Activated effector memory CD4-positive, alpha-beta T cell treated with Interleukin-2 at 50 U/mL for 16 hours (primary cell): Measurements from ENCODE around the gene TANGO2.
A peak's percentile ranks its signal among the peaks of the same experiment; 100 is the strongest.

Source experiments
- DNase-seq: peaks from one replicate; pipeline ENCODE4 v3.0.0-alpha.2; 2020

Gene TANGO2

DNA sequence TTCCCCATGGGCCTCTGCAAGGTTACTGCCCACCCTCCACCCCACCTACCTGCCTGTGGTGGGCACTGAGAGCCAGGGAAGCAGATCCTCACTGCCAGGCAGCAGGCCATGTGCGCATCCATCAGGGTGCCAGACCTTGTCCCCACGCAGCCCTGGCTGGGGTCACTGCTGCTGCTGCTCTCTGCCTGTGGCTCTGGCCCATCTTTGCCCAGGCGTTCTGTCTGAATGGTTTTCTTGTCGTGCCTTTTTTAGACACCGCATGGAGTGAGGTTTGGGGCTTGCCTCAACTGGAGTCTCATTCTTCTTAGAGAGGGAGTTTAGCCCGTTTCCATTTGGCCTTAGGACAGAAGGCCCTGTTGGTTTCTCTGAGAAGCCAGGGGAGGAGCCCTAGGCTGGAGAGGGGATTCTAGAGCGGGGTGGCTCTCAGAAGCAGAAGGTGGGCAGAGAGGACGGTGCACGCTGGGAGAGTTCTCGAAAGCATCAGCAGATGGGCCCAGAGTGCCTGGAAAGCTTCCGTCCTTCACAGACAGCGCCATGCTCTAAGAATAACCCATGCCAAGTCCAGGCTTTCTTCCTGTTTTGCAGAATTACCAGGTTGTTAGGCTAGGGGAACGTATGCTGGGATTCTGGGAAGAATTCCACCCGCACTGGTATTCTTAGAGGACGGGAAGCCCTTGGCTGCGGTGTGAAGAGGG is 8.1 kb downstream of the TANGO2 start:
- DNase-seq: no peak

DNA sequence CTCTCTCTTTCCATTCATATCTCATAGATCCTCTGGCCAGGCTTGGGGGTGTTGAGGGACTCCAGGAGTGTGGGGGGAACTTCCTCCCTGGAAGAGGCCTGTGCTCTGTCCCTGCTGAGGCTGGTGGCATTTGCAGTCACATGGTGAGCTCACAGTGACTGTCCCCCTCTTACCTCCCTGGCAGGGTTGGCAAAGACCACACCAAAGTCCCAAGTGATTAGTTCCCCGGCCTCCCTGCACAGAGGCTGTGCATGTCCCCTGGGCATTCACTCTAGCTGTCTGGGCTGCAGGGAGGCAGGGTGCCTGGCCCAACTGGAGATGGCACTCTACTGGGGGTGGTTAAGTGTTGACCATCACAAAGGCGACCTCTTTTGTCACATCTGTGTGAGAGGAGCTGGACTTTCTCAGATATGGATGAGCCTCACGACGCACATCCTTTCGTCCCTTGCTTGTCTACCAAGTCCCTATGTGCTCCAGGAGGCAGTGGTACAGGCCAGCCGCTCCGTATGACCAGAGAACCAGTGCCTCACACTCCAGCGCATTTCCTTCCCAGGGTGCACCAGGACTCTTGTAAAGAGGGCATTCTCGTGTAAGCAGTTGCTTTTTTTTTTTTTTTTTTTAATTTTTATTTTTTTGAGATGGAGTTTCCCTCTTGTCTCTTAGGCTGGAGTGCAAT is 8.8 kb downstream of the TANGO2 start:
- DNase-seq: no peak

DNA sequence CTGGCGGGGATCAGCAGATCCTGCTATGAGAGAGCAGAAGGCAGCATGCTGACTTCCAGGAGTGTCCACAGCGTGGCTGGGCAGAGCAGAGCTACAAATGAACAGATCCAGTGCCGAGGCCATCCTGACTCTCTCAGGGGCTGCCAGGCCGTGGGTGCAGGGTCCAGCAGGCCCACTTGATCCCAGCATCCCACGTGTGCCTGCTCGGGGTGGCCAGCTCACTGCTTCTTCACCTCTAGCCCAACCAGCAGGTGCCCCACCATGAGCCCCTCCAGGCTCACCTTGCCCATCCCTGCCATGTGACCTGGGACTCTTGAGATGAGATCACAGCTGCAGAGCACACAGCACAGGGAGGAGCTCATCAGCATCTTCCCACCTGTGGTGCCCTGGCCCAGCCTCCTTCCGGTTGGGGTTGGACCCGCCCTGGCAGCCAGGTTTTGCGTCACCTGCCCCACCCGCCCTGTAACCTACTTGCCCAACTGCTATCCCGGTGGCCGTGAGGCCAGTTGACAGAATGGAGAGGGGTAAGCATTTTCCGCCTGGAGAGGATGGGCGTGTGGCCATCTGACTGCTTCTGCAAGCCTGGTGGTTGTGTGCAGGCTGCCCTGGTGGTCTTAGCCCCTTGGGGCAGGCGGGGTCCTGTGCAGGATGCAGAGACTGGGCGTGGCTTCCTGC is 11.0 kb downstream of the TANGO2 start:
- peak; percentile 53 for DNase-seq

DNA sequence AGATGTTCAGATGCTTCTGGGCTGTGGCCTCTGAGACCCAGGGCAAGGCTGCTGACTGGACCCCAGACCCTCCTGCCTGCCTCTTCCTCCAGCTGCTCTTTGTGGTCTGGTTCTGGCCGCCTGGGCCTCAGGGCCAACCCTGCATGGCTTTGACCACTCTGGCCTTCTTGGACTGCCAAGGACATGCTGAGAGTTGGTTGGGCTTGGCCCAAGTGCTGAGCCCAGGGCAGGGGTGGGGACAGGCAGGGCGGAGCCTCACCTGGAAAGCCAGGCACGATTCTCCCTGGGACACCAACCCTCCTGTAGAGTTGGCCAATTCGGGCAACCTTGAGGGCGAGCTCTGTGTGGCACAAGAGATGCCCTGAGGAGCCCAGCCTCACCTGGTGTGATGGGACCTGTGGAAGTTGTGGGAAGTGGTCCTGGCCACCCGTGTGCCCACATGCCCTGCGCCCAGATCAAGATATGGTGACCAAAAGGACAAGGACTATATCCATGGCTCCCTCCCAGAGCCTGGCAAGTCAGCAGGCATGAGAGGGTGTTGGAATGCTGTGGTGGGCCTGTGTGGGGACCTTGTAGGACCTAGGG is 11.6 kb downstream of the TANGO2 start:
- no peak for DNase-seq

DNA sequence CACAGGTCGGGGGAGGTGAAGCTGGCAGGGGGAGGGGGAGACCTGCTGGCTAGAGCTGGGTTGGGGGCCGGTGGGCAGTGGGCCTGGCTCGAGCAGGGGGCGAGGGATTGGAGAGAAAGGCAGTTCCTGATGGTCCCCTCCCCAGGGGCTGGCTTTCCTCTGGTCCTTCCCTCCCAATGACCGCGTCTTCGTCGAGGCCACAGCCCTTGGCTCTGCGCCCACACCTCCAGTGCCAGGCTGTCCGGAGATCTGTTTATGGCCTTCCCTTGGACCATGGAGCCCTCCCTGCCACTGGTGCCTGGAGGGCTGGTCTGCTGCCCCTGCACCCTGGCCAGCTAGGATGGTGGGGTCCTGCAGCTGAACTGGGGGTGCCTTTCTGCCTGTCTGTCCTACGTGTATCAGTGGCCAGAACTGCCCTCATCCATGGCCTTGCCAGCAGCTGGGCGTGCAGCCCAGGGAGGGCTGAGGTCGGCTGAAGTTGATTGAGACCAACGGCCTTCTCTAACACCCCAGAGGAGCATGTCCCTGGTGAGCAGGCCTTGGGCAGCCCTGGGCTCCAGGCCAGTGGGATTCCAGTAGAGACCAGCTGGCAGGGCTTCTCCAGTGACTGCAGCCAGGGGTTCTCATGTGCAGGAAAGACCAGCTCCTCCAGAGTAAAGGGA is 12.3 kb downstream of the TANGO2 start:
- no peak for DNase-seq

DNA sequence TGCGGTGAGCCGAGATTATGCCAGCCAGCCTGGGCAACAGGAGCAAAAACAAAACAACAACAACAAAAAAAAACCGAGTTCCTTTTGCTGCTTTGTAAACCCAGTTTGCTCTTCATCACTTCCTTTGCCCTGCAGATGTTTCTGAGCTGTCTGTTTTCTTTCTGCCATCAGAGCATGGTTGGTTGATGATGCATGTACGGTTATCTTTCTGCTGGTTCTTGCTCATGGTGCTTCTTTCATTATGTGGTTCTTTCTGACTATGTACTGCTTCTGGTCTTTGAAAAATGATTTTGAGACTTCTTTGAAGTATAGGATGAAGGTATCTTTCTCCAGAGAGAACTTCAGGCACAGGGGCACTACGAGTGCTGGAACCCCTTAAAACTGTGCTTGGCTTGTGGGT is 13.2 kb downstream of the TANGO2 start:
- DNase-seq: no peak

DNA sequence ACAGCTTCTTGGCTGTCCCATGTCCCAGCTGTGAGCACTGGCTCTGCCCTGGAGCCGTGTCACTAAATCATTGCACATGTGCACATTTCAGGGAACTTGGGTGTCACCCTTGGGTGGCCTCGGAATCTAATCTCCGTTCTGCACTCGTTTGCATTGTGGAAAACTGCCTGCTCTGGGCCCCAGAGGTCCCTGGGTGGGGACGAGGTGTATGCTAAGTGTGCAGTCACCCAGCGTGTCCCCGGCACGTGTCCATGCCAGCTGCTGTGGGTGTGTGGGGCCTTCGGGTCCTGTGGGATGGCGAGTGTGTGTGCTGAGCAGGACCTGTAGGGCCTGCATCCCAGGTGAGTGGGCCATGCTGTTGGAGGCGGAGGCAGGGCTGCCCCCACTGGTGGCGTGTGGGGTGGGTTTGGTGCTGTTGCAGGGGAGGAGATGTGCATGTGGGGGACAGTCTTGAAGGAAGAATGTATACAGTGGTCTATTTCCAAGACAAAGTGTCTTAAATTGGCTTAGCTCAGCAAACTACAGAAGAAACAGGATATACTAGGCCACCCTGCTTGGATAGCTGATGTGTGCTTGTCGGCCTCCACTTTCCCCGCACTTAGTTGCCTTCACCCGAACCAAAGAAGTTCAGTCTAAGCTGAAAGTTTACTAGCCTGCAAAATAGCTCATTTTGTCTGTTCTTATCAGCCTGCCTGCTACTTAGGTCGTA is 14.6 kb downstream of the TANGO2 start:
- no peak for DNase-seq

DNA sequence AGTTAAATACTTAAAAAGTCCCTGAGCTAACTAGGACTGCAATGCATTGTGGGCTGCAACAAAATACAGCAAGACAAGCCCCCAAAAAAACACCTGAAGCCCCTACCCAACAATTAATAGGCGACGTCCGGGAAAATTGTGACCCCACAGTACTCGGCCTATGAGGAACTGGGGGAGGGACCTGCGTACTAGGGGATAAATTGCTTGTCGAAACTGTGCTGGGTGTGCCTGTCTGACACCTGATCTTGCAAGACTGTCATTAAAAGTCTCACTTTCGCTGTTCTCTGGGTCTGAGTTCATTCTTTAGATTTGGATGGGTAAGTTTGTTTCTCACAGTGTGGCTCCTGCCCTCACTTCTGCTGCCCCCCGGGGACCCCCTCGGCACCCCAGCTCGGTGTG is 15.2 kb downstream of the TANGO2 start:
- DNase-seq: no peak

DNA sequence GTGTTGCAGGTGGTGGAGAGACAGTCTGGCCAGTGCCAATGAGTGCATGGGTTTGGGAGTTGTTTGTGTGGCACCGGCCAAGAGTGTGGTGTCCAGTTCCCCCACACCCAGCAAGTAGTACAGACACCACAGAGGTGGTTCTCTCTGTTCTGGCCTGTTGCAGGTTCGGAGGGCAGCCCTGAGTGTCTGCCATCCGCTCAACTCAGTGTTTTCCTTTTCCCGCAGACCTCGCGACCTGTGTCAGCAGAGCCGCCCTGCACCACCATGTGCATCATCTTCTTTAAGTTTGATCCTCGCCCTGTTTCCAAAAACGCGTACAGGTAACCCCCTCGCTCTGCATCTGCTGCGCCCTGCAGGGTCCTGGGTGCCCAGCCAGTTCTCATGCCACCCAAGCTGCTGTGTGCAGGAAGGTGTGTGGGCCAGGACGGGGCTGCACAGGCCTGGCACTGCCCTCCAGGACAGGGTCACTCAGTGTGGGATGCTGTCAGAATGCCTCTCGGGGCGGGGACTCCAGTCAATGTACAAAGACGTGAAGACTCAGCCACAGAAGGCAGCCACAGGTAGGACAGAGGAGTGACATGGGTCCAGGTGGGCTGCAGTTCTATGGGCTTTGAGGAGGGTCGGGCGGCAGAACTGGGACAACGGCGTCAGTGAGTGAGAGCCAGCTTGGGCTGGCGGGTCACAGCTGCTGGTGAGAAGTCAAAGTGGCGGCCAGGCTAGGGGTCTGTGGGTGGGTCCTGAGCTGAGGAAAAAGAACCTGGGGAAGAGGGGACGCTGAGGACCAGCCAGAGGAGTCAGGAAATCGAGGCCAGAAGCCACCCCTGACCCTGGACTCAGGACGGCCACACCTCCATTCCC is 15.9 kb downstream of the TANGO2 start:
- no peak for DNase-seq

DNA sequence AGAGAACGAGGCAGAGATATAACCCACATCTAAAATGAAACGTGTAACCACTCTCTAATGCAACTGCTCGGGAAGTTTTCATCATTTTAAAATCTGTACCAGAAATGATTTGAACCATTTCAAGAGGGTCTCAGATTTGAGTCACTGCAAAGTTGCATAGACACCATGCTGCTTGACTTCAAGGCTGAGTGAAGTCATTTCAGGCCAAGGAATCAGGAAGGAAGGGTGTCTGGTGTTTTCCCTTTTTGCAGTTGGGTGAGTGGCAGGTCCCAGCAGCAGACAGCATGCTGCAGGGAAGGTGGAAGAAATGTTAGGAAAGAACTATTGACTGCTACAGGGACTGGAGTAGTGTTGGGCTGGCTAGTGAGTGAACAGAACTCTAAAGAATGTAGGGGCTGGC is 16.5 kb downstream of the TANGO2 start:
- DNase-seq: no peak

DNA sequence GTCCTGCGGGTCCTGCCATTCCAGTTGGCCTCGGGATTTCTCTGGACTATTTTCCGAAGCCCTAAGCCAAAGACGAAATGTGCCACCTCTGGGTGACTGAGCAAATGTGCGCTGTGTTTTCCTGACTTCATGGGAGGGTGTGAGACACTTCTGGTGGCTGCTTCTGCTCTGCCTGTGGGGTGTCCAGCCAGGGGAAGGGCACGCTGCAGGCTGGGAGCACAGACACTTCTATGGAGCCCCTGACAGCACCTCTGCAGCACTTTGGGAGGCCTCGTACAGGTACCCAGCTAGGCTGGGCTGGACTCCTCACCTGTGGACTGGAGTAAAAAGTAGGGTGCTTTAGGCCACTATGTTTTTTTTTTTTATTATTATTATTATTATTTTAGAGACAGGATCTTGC is 17.7 kb downstream of the TANGO2 start:
- no peak for DNase-seq

DNA sequence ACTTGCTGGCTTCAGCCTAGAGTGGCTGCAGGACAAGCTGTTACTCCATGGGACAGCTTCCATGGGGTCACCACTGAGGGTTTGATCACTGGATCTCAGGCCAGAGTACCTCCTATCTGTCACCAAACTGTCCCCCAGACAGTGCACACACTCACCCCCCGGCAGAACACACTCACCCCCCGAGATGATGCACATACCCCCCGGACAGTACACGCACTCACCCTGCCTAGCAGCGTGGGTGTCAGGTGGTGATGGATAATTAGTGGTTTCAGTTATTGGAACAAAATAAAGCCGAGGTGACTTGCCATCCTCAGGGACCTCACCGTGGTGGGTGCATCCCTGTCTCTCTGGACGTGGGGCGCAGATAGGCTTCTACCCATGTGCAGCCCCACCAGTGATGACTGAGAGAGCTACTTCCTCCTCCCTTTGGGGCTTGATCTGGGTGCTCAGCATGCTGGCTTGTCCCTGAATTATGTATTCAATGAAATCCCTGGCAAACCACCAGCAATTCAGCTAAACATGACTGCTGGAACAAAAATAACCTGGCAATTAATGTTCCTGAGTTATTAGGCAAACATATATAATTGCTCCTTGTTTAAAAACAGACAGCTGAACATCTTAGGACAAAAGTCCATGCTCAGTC is 18.9 kb downstream of the TANGO2 start:
- DNase-seq: no peak

DNA sequence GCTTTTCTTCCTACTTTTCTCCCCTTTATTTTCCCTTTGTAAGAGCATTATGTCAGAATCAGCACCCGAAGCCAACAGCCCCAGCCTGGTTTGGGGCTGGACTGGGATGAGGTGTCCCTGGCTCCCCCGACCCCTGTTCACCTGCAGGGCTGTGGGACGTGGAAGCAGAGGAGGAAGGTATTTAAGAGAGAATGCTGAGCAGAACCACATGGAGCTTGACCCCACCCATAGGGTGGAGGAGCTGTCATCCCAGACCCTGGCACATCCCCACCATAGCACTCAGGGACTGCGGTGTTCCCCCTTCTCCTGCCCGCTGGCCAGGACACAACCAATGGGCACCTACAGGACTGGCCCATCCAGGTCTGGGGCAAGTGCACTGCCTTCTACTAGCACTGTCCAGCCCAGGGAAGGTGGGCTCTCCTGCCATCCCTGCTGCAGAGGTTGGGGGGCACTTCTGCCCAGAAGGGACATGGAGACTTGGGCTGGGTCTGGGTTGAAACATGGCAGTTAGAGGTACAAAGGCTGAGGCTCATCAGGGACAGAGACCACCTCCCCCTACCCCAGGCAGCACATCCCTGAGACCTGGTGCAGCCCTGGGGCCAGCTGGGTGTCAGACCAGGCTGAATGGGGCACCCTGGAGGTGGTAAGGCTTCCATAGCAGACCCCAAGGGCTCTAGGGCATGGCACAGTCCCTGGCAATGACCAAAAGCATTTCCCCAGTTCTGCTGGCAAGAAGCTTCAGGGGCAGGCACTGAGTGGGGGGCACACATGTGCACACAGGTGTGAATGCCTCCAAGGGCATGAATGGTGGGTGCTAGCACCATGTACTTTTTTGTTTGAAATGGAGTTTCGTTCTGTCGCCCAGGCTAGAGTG is 19.7 kb downstream of the TANGO2 start:
- DNase-seq: no peak

DNA sequence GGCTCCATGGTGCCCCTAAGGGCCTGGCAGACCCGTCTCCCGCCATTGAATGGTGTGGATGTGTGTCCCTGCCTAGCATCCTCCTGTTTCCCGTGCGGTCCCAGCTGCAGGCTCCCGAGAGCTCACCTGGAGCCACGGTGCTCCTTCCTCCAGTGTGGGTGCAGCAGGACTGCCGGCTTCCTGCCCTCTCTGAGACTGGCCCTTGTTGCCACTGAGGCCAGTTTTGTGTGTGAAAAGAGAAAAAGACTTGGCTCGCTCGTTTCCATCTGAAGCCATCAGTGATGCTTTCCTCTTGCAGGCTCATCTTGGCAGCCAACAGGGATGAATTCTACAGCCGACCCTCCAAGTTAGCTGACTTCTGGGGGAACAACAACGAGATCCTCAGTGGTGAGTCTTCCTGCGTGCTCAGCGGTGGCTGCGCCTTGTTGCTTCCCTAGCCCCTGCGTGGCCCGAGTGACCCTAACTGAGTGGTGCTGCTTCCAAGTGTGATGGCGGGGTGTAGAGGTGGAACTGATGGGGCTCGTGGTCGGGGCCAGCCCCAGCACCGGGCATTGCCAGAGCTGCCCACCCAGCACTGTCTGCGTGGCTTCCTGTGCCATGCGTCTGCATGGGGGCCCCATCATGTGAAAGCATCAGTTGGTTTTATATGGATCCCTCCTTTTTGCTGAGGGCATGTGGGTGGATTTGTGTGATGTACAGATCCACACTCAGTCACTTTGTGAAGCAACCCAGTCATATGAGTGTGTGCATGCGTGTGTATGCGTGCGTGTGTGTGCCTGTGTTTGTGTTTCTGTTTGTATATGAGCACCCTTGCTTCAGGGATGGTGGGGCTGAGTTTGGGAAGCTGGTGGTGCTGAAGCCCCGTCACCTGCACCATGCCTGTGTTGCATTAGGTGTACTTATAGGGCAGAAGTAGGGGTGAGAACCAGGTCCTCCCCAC is 22.4 kb downstream of the TANGO2 start:
- DNase-seq: no peak

DNA sequence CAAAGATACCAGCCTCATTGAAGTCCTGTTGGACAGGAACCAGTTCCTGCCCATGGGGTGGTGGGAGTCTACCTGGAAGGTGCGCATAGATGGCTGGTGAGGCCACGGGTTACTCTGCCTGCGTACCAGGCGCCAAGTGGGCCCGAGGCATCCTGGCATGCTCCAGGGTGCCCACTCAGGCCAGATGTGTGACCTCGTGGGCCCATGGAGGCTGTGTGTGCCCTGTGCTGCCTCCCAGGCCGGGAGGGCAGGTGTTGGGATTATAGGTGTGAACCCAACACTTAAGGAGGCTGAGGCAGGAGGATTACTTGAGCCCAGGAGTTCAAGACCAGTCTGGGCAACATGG is 23.1 kb downstream of the TANGO2 start:
- DNase-seq: no peak

DNA sequence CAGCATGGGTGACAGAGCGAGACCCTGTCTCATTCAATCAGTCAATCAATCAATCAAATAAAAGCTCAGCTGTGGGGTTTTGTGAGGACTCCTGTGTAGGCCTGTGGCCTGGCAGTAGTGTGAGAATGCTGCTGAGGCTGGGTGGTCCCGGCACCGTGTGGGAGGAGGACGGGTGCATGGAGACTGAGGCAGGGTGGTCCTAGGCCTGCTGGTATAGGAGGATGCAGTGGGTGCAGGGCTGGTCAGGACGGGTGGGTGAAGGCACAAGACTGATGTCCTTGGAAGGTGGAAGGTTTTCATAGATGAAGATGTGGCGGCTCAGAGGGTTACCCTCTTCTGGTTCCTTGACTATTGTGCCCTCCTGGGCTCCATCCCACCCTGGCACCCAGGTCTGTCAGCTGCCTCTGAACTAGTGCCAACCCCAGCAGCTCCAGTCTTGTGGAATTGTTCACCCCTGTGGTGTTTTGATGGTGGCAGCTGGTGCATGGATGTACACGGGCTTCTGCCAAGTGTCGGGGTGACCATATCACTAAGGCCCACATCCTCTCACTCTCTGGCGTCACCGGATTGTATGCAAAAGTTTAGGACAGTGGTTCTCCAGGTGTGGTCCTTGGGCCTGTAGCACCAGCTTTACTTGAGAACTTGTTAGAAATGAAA is 23.7 kb downstream of the TANGO2 start:
- DNase-seq: no peak

DNA sequence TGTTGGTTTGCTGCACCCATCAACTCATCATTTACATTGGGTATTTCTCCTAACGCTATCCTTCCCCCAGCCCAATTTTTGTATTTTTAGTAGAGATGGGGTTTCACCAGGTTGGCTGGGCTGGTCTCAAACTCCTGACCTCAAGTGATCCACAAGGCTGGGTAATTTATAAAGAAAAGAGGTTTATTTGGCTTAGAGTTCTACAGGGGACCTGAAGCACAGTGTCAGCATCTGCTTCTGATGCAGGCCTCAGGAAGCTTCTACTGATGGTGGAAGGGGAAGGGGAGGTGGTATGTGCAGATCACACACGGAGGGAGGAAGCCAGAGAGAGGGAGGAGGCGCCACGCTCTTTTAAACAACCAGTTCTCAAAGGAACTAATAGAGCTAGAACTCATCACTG is 25.8 kb downstream of the TANGO2 start:
- DNase-seq: no peak

DNA sequence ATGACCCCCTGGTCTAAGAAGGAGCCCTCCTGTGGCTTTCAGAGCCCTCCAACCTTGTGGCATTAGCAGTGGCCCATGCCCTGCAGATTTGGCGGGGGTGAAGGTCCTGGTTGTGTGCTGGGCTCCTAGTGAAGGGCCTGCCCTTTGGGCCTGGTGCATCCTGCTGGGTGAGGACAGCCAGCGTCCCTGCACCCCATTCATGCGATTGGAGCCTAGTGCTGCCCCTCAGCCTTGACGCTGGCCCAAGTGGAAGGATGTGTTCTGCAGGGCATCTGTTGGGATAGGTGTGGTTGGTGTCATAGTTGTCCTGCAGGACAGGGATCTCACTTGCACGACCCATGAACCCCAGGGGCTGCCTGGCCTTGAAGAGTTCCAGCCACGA is 31.0 kb downstream of the TANGO2 start:
- no peak for DNase-seq
